ENCODE data around the gene ZDHHC8. TPM values are rescaled to one million over a fixed set of nuclear protein-coding genes. Genes with fewer than 3 reads are reported as not detected.

The ZDHHC8 gene
- total and polyA plus RNA-seq, 7 experiments from 2014 or later = 0.95 to 88.5 (median 65.9) TPM

DNA sequence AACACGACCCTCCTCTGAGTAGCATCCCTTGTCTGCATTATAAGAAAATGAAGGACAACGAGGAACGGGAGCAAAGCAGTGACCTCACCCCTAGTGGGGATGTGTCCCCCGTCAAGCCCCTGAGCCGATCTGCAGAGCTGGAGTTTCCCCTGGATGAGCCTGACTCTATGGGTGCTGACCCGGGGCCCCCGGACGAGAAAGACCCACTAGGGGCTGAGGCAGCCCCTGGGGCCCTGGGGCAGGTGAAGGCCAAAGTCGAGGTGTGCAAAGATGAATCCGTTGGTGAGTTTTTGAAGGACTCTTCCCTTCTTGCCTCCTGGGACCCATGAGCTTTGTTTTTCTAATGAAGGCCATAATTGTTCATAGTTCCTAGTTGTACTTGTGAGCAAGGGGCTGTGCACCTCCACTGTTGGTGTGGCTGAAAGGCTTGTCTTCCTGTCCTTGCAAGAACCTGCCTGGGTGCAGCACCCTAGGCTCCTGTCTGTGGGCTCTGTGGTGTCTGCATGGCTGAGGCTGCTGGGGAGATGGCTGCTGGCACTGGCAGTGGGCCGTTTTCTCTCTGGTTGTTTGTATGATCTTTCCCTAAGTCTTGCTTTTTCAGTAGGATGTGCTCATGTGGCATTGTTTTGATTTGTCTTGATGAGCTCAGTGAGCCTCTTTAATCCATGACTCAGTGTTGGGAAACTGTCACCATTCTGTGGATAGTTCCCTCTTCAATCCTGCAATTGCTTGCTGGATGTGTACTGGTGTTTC, 41.5 kb upstream of the ZDHHC8 start:
- DNase-seq = no peak
- no peak overlapping the region for H3K4me3 ChIP-seq (ENCODE audit: low read length)
- Mint-ChIP-seq H3K4me3 (no peak overlapping the region), H3K27me3 (no peaks in the 10 kb centered on the region), H3K4me1 (peaks cover 0 to 27% (median 8%) of the 10 kb centered on the region in 7 donors), H3K36me3 (peaks cover 16 to 84% (median 36%) of the 10 kb centered on the region in 5 donors), H3K27ac (peak overlapping the region in 1 of 9 donors; percentile 3), H3K9me3 (no peaks in the 10 kb centered on the region)
- peaks cover 0 to 65% of the 10 kb centered on the region in 2 donors for H3K4me1 ChIP-seq (ENCODE audit: control insufficient read depth in 2 of 2, insufficient read depth in 2 of 2, low read length in 2 of 2)
- intact Hi-C loops (cut with micrococcal nuclease) = no loop called here
- ATAC-seq = no peak
- no peaks in the 10 kb centered on the region for H3K27me3 ChIP-seq (ENCODE audit: control insufficient read depth in 2 of 2, insufficient read depth in 2 of 2, low read length in 2 of 2)
- POLR2A ChIA-PET = no interaction called here
- H3K36me3 ChIP-seq (ENCODE audit: control insufficient read depth in 2 of 3, insufficient read depth in 3 of 3, low read length in 3 of 3) = peaks cover 16 to 97% (median 36%) of the 10 kb centered on the region in 3 experiments
- H3K27ac ChIP-seq (ENCODE audit: low read depth, low read length) = no peak overlapping the region
- no peaks in the 10 kb centered on the region for H3K9me3 ChIP-seq (ENCODE audit: control insufficient read depth in 2 of 3, low read length in 3 of 3)
- CTCF ChIA-PET = no interaction called here

- no peak overlapping the region for H3K4me3 ChIP-seq (ENCODE audit: low read length)
Observed at GRCh38 chr22:20090730-20091240, 40.8 kb upstream of the ZDHHC8 start.

GRCh38 chr22:20091690-20092476, 39.7 kb upstream of the ZDHHC8 start:
- Mint-ChIP-seq H3K9me3 (peaks cover 0 to 2% (median 0%) of the 10 kb centered on the region in 11 donors), H3K27me3 (no peaks in the 10 kb centered on the region), H3K4me3 (no peak overlapping the region), H3K36me3 (peaks cover 10 to 86% (median 46%) of the 10 kb centered on the region in 5 donors), H3K4me1 (peaks cover 0 to 13% (median 9%) of the 10 kb centered on the region in 7 donors), H3K27ac (no peak overlapping the region)
- CTCF ChIA-PET = interaction anchor here (0.6 kb wide), 1 partner anchor 653 kb away, joined by 4 read pairs; no protein-coding TSS in a partner anchor
- H3K9me3 ChIP-seq (ENCODE audit: control insufficient read depth in 2 of 3, low read length in 3 of 3) = no peaks in the 10 kb centered on the region
- H3K36me3 ChIP-seq (ENCODE audit: control insufficient read depth in 2 of 3, insufficient read depth in 3 of 3, low read length in 3 of 3) = peaks cover 13 to 99% (median 45%) of the 10 kb centered on the region in 3 experiments
- intact Hi-C loops (cut with micrococcal nuclease) = no loop called here
- peaks cover 0 to 54% of the 10 kb centered on the region in 2 donors for H3K4me1 ChIP-seq (ENCODE audit: control insufficient read depth in 2 of 2, insufficient read depth in 2 of 2, low read length in 2 of 2)
- DNase-seq (no peak), ATAC-seq (peak; percentile 26)
- no peaks in the 10 kb centered on the region for H3K27me3 ChIP-seq (ENCODE audit: control insufficient read depth in 2 of 2, insufficient read depth in 2 of 2, low read length in 2 of 2)
- no peak overlapping the region for H3K4me3 ChIP-seq (ENCODE audit: low read length)
- H3K27ac ChIP-seq (ENCODE audit: low read depth, low read length) = no peak overlapping the region
- POLR2A ChIA-PET = interaction anchor here (0.8 kb wide), 1 partner anchor 15 kb away, joined by 4 read pairs; no protein-coding TSS in a partner anchor

More at GRCh38 chr22:20090730-20091240, 40.8 kb upstream of the ZDHHC8 start:
- DNase-seq = no peak
- H3K4me1 ChIP-seq (ENCODE audit: control insufficient read depth in 2 of 2, insufficient read depth in 2 of 2, low read length in 2 of 2) = peaks cover 0 to 64% of the 10 kb centered on the region in 2 donors
- Mint-ChIP-seq H3K9me3 (no peaks in the 10 kb centered on the region), H3K27ac (peak overlapping the region in 1 of 9 donors; percentile 75), H3K4me3 (no peak overlapping the region), H3K36me3 (peaks cover 16 to 84% (median 42%) of the 10 kb centered on the region in 5 donors), H3K4me1 (peaks cover 0 to 21% (median 8%) of the 10 kb centered on the region in 7 donors), H3K27me3 (no peaks in the 10 kb centered on the region)
- no peaks in the 10 kb centered on the region for H3K9me3 ChIP-seq (ENCODE audit: control insufficient read depth in 2 of 3, low read length in 3 of 3)
- POLR2A ChIA-PET = interaction anchor here (0.8 kb wide), 1 partner anchor 17 kb away, joined by 4 read pairs; no protein-coding TSS in a partner anchor
- no peak overlapping the region for H3K27ac ChIP-seq (ENCODE audit: low read depth, low read length)
- H3K27me3 ChIP-seq (ENCODE audit: control insufficient read depth in 2 of 2, insufficient read depth in 2 of 2, low read length in 2 of 2) = no peaks in the 10 kb centered on the region
- CTCF ChIA-PET = interaction anchor here (0.6 kb wide), 1 partner anchor 652 kb away, joined by 4 read pairs; no protein-coding TSS in a partner anchor
- intact Hi-C loops (cut with micrococcal nuclease) = no loop called here
- H3K36me3 ChIP-seq (ENCODE audit: control insufficient read depth in 2 of 3, insufficient read depth in 3 of 3, low read length in 3 of 3) = peaks cover 14 to 99% (median 43%) of the 10 kb centered on the region in 3 experiments
- no peak for ATAC-seq

DNA sequence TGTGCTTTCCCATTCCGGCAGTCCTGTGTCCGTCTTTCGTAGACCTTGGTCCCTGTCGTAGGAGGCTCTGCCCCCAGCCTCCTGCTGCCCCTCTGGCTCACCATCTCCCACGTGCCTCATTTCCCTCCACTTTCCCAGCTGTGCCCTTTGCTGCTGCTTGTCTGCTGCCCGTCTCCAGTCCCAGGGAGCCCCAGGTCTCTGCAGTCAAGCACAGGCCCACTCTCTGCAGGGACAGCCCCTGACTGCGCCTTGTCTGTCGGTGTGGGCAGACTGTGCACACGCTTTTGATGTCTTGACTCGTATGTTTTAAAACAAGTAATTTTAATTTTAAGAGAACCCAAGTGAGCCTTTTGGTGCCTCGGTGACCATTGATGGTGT, 39.1 kb upstream of the ZDHHC8 start:
- H3K4me3 ChIP-seq (ENCODE audit: low read length) = no peak overlapping the region
- Mint-ChIP-seq H3K27me3 (no peaks in the 10 kb centered on the region), H3K36me3 (peaks cover 13 to 86% (median 46%) of the 10 kb centered on the region in 5 donors), H3K4me3 (no peak overlapping the region), H3K27ac (no peak overlapping the region), H3K4me1 (peaks cover 0 to 17% (median 7%) of the 10 kb centered on the region in 7 donors), H3K9me3 (peaks cover 0 to 5% (median 0%) of the 10 kb centered on the region in 11 donors)
- H3K27ac ChIP-seq (ENCODE audit: low read depth, low read length) = no peak overlapping the region
- CTCF ChIA-PET = no interaction called here
- peaks cover 0 to 48% of the 10 kb centered on the region in 2 donors for H3K4me1 ChIP-seq (ENCODE audit: control insufficient read depth in 2 of 2, insufficient read depth in 2 of 2, low read length in 2 of 2)
- no peaks in the 10 kb centered on the region for H3K27me3 ChIP-seq (ENCODE audit: control insufficient read depth in 2 of 2, insufficient read depth in 2 of 2, low read length in 2 of 2)
- POLR2A ChIA-PET = no interaction called here
- peaks cover 11 to 97% (median 45%) of the 10 kb centered on the region in 3 experiments for H3K36me3 ChIP-seq (ENCODE audit: control insufficient read depth in 2 of 3, insufficient read depth in 3 of 3, low read length in 3 of 3)
- H3K9me3 ChIP-seq (ENCODE audit: control insufficient read depth in 2 of 3, low read length in 3 of 3) = no peaks in the 10 kb centered on the region
- DNase-seq (no peak), ATAC-seq (no peak)
- intact Hi-C loops (cut with micrococcal nuclease) = no loop called here

DNA sequence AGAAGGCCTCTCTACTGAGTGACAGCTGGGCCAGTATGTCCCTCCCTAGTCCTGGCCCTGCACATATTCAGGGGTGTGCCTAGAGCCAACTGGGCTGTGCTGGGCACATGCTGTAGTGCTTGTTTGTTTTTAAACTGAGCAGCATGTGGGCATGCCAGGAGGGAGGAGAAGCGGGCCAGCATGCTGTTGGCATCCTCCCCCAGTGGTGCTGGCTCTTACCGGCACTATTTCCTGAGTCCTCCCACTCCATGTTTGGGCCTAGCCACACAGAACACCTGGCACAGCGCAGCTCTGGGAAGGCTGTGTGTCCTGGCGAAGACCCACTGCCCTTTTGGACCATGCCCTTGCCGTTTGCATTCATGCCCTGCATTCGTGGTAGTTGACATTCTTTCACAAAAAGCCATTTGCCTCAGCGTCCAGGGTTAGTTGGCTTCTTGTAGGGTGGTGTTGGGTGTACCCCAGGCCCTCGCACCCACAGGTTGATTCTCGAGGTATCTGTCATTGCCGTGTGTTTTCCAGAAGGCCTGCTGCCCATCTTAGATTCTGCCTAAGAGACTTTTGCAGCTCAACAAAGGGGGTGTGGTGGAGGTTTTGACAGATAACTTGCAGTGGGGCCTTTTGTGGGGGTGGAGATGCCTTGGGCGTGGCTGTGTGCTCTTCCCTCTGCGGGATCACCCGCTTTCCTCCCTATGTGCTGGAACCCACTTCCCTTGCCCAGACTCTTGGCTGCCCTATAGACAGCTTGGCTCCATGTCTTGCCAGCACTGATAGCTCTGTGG, 38.0 kb upstream of the ZDHHC8 start:
- POLR2A ChIA-PET = interaction anchor here (0.9 kb wide), 1 partner anchor 23 kb away, joined by 4 read pairs; the partner anchor contains the start of gene RANBP1

More for the DNA sequence above, 38.0 kb upstream of the ZDHHC8 start:
- Histone ChIP-seq H3K27ac (ENCODE audit: low read depth, low read length) (no peak overlapping the region), H3K9me3 (ENCODE audit: control insufficient read depth in 2 of 3, low read length in 3 of 3) (no peaks in the 10 kb centered on the region), H3K4me3 (ENCODE audit: low read length) (no peak overlapping the region), H3K36me3 (ENCODE audit: control insufficient read depth in 2 of 3, insufficient read depth in 3 of 3, low read length in 3 of 3) (peaks cover 11 to 91% (median 41%) of the 10 kb centered on the region in 3 experiments), H3K4me1 (ENCODE audit: control insufficient read depth in 2 of 2, insufficient read depth in 2 of 2, low read length in 2 of 2) (peaks cover 5 to 50% of the 10 kb centered on the region in 2 donors), H3K27me3 (ENCODE audit: control insufficient read depth in 2 of 2, insufficient read depth in 2 of 2, low read length in 2 of 2) (no peaks in the 10 kb centered on the region)
- Mint-ChIP-seq H3K4me3 (no peak overlapping the region), H3K4me1 (peaks cover 5 to 23% (median 12%) of the 10 kb centered on the region in 7 donors), H3K27me3 (no peaks in the 10 kb centered on the region), H3K36me3 (peaks cover 9 to 80% (median 48%) of the 10 kb centered on the region in 5 donors), H3K9me3 (peaks cover 0 to 5% (median 0%) of the 10 kb centered on the region in 11 donors), H3K27ac (no peak overlapping the region)
- CTCF ChIA-PET = interaction anchor here (0.5 kb wide), 1 partner anchor 760 kb away, joined by 3 read pairs; no protein-coding TSS in a partner anchor
- ATAC-seq = no peak
- intact Hi-C loops (cut with micrococcal nuclease) = no loop called here
- DNase-seq = no peak
